Adrenal gland (tissue), 5 donors: ENCODE data around the gene KIFBP.

Experiments used
- POLR2A ChIP-seq, 2 donors: fragments of 450-650 bp; IDR thresholded peaks; one replicate each; pipeline ENCODE4 v1.6.1; 2017; ENCODE audit warnings: antibody characterized with exemption in 2 of 2, mild to moderate bottlenecking in 2 of 2, moderate library complexity in 1 of 2
- TF ChIP-seq, protein P1 (sequence below), 6 experiments: fragments of 450-650 bp in 4 of 6; fragments of 200-600 bp in 2 of 6; sonication (generic) in 1 of 6; IDR thresholded peaks; 1 replicate in 5 of 6; 2 replicates in 1 of 6; pipeline versions ENCODE4 v1.5.1 to v1.8.0; 2016 to 2021; ENCODE audit warnings: antibody characterized with exemption in 6 of 6, mild to moderate bottlenecking in 2 of 6, moderate library complexity in 1 of 6
- donor health status: DM: no; HTN: no; CAD: no.

DNA sequence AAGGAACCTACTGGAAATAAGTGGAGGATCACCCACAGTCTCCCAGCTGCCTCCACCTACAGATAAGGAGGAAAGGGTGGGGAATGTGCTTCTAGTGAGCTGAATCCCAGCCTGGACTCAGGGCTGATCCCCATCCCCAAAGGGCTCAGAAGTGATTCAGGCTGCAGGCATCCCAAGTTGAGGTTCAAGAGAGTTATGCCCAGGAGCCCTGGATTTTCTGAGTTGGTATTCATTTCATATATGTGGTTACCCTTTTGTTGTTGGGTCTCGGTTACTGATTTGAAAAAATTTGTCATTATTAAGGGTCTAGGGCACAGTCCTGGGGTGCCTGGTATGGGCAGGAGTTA, 69.3 kb downstream of the KIFBP start:
- TF ChIP-seq, protein P1, sequence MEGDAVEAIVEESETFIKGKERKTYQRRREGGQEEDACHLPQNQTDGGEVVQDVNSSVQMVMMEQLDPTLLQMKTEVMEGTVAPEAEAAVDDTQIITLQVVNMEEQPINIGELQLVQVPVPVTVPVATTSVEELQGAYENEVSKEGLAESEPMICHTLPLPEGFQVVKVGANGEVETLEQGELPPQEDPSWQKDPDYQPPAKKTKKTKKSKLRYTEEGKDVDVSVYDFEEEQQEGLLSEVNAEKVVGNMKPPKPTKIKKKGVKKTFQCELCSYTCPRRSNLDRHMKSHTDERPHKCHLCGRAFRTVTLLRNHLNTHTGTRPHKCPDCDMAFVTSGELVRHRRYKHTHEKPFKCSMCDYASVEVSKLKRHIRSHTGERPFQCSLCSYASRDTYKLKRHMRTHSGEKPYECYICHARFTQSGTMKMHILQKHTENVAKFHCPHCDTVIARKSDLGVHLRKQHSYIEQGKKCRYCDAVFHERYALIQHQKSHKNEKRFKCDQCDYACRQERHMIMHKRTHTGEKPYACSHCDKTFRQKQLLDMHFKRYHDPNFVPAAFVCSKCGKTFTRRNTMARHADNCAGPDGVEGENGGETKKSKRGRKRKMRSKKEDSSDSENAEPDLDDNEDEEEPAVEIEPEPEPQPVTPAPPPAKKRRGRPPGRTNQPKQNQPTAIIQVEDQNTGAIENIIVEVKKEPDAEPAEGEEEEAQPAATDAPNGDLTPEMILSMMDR (IDR thresholded peaks at IDR 0.05), result no peak
- TF ChIP-seq POLR2A (IDR thresholded peaks at IDR 0.05), result no peak
